HepG2 (cell line): ENCODE results near the gene REM2. TPM values are rescaled to one million over a fixed set of nuclear protein-coding genes. Genes with fewer than 3 reads are reported as not detected.

Experiments
- ARID3A ChIP-seq: IDR thresholded peaks from 2 replicates; pipeline ENCODE4 v1.6.1; 2012; ENCODE audit warnings: low read depth, low read length, improper control_type of control experiment
- CCDC6 ChIP-seq: sonication (generic); formaldehyde crosslinking; IDR thresholded peaks from 2 replicates; pipeline ENCODE4 v1.8.1; 2022; ENCODE audit warnings: mild to moderate bottlenecking, missing genetic modification reagents, moderate library complexity
- CEBPB ChIP-seq: IDR thresholded peaks from 2 replicates; pipeline ENCODE4 v1.6.1; 2011; ENCODE audit warnings: low read depth, low read length, improper control_type of control experiment, borderline replicate concordance
- CREB1 ChIP-seq, 2 experiments: fragments of 450-650 bp in 1 of 2; IDR thresholded peaks; 2 replicates each; pipeline ENCODE4 v1.6.1; 2016 to 2017; ENCODE audit warnings: control low read depth in 1 of 2, mild to moderate bottlenecking in 1 of 2, missing compliant biosample characterization in 1 of 2, missing genetic modification characterization in 1 of 2
- CSRNP2 ChIP-seq: sonication (generic); formaldehyde crosslinking; conservative IDR thresholded peaks from 2 replicates; pipeline ENCODE4 v1.8.0; 2022; ENCODE audit warnings: low read depth, missing genetic modification reagents
- CTCF ChIP-seq: sonication (generic); formaldehyde crosslinking; IDR thresholded peaks from 2 replicates; pipeline ENCODE4 v1.5.0; 2020; ENCODE audit warnings: mild to moderate bottlenecking, missing genetic modification reagents, moderate library complexity
- ELF1 ChIP-seq: sonication (generic); formaldehyde crosslinking; IDR thresholded peaks from 2 replicates; pipeline ENCODE4 v1.4.0; 2020; ENCODE audit warnings: missing genetic modification reagents
- GPN1 ChIP-seq: sonication (generic); formaldehyde crosslinking; IDR thresholded peaks from 2 replicates; pipeline ENCODE4 v1.5.1; 2020; ENCODE audit warnings: missing genetic modification reagents, borderline replicate concordance
- KDM3A ChIP-seq: IDR thresholded peaks from 2 replicates; pipeline ENCODE4 v1.6.1; 2018; ENCODE audit warnings: low read depth, missing compliant biosample characterization
- KDM5A ChIP-seq: fragments of 200-600 bp; sonication (generic); IDR thresholded peaks from 2 replicates; pipeline ENCODE4 v1.7.0; 2018; ENCODE audit warnings: antibody characterized with exemption, mild to moderate bottlenecking, low read length, borderline replicate concordance
- MZF1 ChIP-seq: sonication (generic); formaldehyde crosslinking; IDR thresholded peaks from 2 replicates; pipeline ENCODE4 v1.8.1; 2023; ENCODE audit warnings: mild to moderate bottlenecking, missing genetic modification reagents, borderline replicate concordance
- NFKBIZ ChIP-seq: IDR thresholded peaks from 2 replicates; pipeline ENCODE4 v1.6.1; 2018; ENCODE audit warnings: missing genetic modification reagents, missing compliant biosample characterization
- SNAPC2 ChIP-seq: sonication (generic); formaldehyde crosslinking; IDR thresholded peaks from 2 replicates; pipeline ENCODE4 v1.8.1; 2022; ENCODE audit warnings: mild to moderate bottlenecking, missing genetic modification reagents
- SP140L ChIP-seq: sonication (generic); formaldehyde crosslinking; IDR thresholded peaks from 2 replicates; pipeline ENCODE4 v1.4.0; 2020; ENCODE audit warnings: missing genetic modification reagents, borderline replicate concordance
- ZBTB25 ChIP-seq: IDR thresholded peaks from 2 replicates; pipeline ENCODE4 v1.6.1; 2018; ENCODE audit warnings: missing genetic modification reagents
- ZMAT3 ChIP-seq: sonication (generic); formaldehyde crosslinking; conservative IDR thresholded peaks from 2 replicates; pipeline ENCODE4 v1.7.0; 2021; ENCODE audit warnings: missing genetic modification reagents
- ZNF136 ChIP-seq: sonication (generic); formaldehyde crosslinking; IDR thresholded peaks from 2 replicates; pipeline ENCODE4 v1.8.1; 2022; ENCODE audit warnings: low read depth, mild to moderate bottlenecking, moderate library complexity, missing genetic modification reagents
- ZNF24 ChIP-seq: fragments of 450-650 bp; IDR thresholded peaks from 2 replicates; pipeline ENCODE4 v1.6.1; 2017; ENCODE audit warnings: antibody characterized with exemption, mild to moderate bottlenecking
- ZNF276 ChIP-seq: sonication (generic); formaldehyde crosslinking; IDR thresholded peaks from 2 replicates; pipeline ENCODE4 v1.4.0; 2020; ENCODE audit warnings: mild to moderate bottlenecking, low read depth, missing genetic modification reagents
- ZNF572 ChIP-seq: sonication (generic); formaldehyde crosslinking; IDR thresholded peaks from 2 replicates; pipeline ENCODE4 v1.5.1; 2020; ENCODE audit warnings: mild to moderate bottlenecking, missing genetic modification reagents
- ZNF720 ChIP-seq: sonication (generic); formaldehyde crosslinking; IDR thresholded peaks from 2 replicates; pipeline ENCODE4 v1.4.0; 2020; ENCODE audit warnings: missing genetic modification reagents
- polyA plus RNA-seq, 8 experiments: library from polyadenylated mRNA; depleted of rRNA in 3 of 8; stranded (reverse) in 7 of 8; unstranded in 1 of 8; fragments of >200 nt; fragmentation: Illumina TruSeq in 4 of 8; extraction: Trizol in 4 of 8; gene quantifications; 2 replicates each; pipeline versions ENCODE4 v1.2.1 to v1.2.3, GENCODE V29; 2011 to 2016; ENCODE audit warnings: low read depth in 4 of 8, missing spikeins in 1 of 8, mixed read lengths in 1 of 8; ENCODE audit not compliant: insufficient read depth in 1 of 8
- total RNA-seq, 5 experiments: library from RNA; depleted of rRNA; stranded (reverse); fragments of >200 nt; fragmentation: Illumina TruSeq; extraction: Trizol; gene quantifications; 2 replicates each; pipeline ENCODE4 v1.2.3, GENCODE V29; 2016; ENCODE audit warnings: low read depth in 1 of 5

The REM2 gene
- total and polyA plus RNA-seq, 2 of the 13 experiments (the other 11 are each of a cell fraction or from before 2014, with no cell fraction given), result 0.20 TPM; not detected in 1

DNA sequence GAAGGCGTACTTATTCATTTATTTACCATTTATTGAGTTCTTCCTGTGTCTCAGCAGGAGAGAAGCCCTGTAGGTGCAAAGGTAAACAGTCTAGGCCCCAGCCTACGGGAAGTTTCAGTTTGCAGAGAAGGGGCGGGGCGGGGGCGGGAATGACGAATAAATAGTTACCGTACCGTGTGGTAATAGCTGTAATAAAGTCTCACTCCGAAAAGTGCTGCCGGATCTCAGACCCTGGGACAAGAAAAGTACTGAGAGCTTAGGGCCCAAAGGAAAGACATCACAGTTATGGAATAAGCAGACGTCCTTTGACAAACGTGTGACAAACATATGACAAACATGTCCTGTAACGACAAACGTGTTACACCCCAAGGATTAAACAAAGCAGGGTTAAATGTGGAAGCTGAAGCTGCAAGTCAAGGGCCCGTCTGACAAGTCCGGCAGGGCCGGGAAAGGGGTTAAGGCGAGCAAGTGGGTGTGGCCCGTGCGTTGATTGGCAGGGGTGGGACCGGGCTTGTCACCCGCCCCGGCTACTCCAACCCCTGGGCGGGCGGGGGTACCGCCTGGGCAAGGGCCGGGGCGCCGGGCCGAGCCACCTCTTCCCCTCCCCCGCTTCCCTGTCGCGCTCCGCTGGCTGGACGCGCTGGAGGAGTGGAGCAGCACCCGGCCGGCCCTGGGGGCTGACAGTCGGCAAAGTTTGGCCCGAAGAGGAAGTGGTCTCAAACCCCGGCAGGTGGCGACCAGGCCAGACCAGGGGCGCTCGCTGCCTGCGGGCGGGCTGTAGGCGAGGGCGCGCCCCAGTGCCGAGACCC is 11.6 kb upstream of the REM2 start, which contains the start of gene LRP10 (continued):
- TF ChIP-seq ZBTB25 (CRISPR knock-in tag), result peak; percentile 66; the same call in 1 of the 2 replicates
- TF ChIP-seq ZNF276, result peak; percentile 95
- TF ChIP-seq SP140L, result 0 out of 2 replicates have a peak, but pooled peaks have one; percentile 38
- TF ChIP-seq CTCF (CRISPR knock-in tag), result peak; percentile 51
- peak; percentile 82 for TF ChIP-seq CREB1 (IDR thresholded peaks at IDR 0.05)
- no peak; the same call in 1 of the 2 replicates for TF ChIP-seq CREB1 (CRISPR knock-in tag; IDR thresholded peaks at IDR 0.05)
- peak; percentile 57; the same call in 1 of the 2 replicates for TF ChIP-seq SNAPC2
- TF ChIP-seq CSRNP2 (CRISPR knock-in tag), result no peak
- TF ChIP-seq NFKBIZ, result peak; percentile 78; the same call in 1 of the 2 replicates
- TF ChIP-seq CCDC6 (CRISPR knock-in tag), result peak; percentile 90
- TF ChIP-seq KDM5A, result peak; percentile 54; the same call in 1 of the 2 replicates
- TF ChIP-seq MZF1 (CRISPR knock-in tag), result peak; percentile 73
- peak; percentile 99 for TF ChIP-seq ZNF572
- TF ChIP-seq ZMAT3 (CRISPR knock-in tag), result peak; percentile 89
- TF ChIP-seq KDM3A (CRISPR knock-in tag), result peak; percentile 96
- no peak for TF ChIP-seq ZNF720
- TF ChIP-seq ZNF24, result no peak
- TF ChIP-seq ARID3A, result peak; percentile 70
- peak; percentile 71 for TF ChIP-seq ELF1
- TF ChIP-seq GPN1, result peak; percentile 68; the same call in 1 of the 2 replicates
- peak; percentile 18; the same call in 1 of the 2 replicates for TF ChIP-seq CEBPB
- peak; percentile 98 for TF ChIP-seq ZNF136
